Measurements from ENCODE around the gene PDE2A.

DNA sequence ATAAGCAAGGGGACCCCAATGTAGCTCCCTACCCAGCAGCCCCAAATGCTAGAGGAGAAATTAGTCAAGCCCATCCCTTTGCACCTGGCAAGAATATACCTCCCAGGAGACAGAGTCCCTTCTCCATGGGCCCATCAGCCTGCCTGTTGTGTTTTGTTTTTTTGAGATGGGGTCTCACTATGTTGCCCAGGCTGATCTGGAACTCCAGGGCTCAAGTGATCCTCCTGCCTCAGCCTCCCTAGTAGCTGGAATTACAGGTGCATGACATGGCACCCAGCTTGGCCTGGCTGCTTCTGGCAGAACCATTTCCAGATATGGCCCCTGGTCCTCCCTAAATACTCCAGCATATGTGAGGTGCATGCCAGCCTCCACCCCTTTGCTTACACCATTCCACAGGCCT is 22.1 kb downstream of the PDE2A start:
- TF ChIP-seq, protein P1, sequence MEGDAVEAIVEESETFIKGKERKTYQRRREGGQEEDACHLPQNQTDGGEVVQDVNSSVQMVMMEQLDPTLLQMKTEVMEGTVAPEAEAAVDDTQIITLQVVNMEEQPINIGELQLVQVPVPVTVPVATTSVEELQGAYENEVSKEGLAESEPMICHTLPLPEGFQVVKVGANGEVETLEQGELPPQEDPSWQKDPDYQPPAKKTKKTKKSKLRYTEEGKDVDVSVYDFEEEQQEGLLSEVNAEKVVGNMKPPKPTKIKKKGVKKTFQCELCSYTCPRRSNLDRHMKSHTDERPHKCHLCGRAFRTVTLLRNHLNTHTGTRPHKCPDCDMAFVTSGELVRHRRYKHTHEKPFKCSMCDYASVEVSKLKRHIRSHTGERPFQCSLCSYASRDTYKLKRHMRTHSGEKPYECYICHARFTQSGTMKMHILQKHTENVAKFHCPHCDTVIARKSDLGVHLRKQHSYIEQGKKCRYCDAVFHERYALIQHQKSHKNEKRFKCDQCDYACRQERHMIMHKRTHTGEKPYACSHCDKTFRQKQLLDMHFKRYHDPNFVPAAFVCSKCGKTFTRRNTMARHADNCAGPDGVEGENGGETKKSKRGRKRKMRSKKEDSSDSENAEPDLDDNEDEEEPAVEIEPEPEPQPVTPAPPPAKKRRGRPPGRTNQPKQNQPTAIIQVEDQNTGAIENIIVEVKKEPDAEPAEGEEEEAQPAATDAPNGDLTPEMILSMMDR (IDR thresholded peaks at IDR 0.05) = no peak
- TF ChIP-seq POLR2A (IDR thresholded peaks at IDR 0.05) (no peak), POLR2AphosphoS5 (IDR thresholded peaks at IDR 0.05) (no peak)

Measured in breast epithelium (tissue), 3 donors.